ENCODE measurements around the gene PLCL1.

- no peak for TF ChIP-seq CTCF (conservative IDR thresholded peaks at IDR 0.05)
- TF ChIP-seq EZH2 (IDR thresholded peaks at IDR 0.05; ENCODE audit: low read depth): no peak
Observed at GRCh38 chr2:198115201-198115600, 310.8 kb downstream of the PLCL1 start.

Measured in PC-9 (cell line).